Bone marrow (tissue), 2 donors: Measurements from ENCODE around the gene IPO9.
"Not testable (repeated sequence)": the region's sequence is repeated elsewhere in the genome, so short reads cannot be mapped to it uniquely, and the experiment has no call there.

ENCODE experiments used
- DNase-seq, 2 donors: peaks; one replicate each; lab custom pipeline; 2025; lab: John Stamatoyannopoulos, UW

IPO9 gene

DNA sequence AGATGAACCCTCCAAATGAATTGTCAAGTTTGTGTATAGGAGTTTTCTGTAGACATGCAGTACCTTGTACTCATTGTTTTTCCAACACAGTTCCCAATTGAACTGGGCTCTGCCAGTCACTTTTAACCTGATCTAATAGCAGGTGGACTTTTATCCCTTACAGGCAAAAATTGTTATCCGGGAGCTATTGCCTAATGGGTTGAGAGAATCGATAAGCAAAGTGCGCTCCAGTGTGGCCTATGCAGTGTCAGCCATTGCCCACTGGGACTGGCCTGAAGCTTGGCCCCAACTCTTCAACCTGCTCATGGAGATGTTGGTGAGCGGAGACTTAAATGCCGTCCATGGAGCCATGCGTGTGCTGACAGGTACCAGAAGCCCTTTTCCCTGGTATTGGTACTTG is 19.3 kb downstream of the IPO9 start:
- DNase-seq = no peak

DNA sequence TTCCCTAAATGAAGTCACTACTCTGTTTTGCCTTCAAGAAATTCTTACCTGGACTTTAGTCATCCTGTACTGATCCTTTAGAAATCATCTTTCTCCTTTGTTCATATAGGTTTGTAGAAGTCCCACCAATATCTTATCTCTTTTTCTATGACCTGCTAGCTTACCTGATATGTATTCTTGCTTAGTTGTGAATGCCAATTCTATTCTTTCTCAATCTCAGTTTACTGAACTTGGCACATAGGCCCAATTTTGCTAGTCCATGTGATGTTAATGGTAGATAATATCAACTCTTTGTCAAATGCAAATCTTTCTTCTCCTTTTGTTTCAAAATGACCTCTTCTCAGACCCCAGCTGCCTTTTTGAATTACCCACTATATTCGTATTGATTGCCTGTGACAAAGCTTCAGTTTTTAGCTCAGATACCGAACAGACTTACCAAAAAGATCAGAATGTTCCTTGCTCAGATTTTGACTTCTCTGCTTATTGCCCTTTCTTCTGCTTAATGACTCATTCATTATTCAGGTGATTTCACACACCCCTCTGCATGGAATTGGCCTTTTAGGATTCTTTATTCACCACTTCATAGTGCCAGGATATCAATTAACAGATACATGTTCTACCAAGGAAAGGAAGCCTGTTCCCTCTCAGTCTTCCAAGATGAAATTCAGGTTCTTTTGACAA is 20.6 kb downstream of the IPO9 start:
- DNase-seq = no peak

DNA sequence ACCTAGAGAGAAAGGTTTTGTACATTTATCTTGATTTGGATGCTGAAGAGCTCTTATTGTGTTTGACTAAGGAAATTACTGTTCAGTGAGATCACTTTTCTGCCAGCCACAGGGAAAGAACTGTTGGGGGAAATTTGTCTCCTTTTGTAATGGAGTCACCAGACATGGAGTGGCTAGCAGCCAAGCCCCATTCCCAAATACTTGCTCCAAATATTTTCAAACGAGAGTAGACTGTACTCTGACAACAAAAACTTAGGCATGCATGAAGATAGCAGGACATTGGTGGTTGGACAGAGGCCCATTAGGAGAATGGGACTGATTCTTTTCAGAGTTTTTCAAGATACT is 21.1 kb downstream of the IPO9 start:
- DNase-seq = no peak

DNA sequence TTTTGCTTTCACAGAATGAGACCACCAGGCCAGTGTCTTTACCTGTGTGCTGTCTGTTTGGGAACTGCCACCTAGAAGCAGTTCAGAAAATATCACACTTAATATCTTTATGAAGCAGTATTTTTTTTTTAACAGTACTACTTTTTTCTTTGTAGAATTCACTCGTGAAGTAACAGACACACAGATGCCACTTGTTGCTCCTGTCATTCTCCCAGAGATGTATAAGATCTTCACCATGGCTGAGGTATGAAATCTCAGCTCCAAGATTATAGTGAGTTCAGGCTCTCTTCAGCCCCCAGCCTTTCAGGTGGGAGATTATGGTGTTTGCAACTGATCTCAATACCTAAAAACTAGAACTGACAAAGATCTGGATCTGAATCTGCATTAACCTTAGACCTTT is 23.0 kb downstream of the IPO9 start:
- no peak for DNase-seq

DNA sequence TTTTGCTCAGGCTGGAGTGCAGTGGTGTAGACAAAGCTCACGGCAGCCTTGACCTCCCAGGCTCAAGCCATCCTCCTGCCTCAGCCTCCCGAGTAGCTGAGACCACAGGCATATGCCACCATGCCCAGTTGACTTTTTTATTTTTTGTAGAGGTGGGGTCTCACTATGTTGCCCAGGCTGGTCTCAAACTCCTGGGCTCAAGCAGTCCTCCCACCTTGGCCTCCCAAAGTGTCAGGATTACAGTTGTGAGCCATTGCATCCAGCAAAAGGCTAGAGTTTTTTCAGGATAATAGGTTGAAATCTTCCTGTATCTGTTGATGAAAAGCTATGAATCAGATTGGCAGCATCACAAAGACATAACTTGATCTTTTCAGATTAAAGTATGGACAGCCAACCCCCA is 27.8 kb downstream of the IPO9 start:
- not testable (repeated sequence) for DNase-seq

DNA sequence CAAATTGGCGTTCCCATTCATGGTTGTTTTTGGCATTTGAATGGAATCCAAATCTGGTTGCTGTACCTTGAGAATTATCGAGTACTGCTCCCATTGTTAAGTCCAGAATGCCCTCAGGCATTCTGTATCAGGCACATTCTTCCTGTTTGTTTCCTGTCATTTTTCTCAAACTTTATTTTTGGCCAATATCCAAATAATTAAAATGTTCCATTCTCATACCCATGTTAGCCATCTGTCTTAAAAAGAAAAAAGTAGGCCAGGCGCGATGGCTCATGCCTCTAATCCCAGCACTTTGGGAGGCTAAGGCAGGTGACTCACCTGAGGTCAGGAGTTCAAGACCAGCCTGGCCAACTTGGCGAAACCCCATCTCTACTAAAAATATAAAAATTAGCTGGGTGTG is 30.5 kb downstream of the IPO9 start:
- DNase-seq = no peak

DNA sequence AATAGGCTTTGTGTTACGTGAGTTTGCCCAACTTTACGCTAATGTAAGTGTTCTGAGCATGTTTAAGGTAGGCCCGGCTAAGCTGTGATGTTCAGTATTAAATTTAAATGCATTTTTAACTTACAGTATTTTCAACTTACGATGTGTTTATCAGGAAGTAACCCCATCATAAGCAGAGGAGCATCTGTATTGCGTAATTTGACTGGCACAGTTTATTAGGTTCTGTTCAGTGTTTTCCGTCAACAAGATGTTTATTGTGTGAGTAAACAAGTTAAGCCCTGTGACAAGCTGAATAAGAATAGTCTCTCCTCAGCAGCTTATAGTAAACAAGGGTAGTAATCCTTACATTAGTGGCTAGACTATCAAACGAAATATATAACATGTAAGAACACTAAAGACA is 32.5 kb downstream of the IPO9 start:
- DNase-seq = no peak

DNA sequence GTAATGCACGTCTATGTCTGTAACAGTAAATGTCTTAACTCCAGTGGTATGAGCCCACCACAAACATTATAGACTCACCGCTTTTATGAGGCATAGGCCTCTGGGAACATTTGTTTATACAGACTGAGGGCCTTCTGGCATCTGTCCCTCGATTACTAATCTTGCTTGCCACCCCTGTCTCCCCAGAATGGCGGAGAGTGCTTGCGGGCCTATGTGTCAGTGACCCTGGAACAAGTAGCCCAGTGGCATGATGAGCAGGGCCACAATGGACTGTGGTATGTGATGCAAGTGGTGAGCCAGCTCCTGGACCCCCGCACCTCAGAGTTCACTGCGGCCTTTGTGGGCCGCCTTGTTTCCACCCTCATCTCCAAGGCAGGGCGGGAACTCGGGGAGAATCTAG is 41.4 kb downstream of the IPO9 start:
- DNase-seq = no peak

DNA sequence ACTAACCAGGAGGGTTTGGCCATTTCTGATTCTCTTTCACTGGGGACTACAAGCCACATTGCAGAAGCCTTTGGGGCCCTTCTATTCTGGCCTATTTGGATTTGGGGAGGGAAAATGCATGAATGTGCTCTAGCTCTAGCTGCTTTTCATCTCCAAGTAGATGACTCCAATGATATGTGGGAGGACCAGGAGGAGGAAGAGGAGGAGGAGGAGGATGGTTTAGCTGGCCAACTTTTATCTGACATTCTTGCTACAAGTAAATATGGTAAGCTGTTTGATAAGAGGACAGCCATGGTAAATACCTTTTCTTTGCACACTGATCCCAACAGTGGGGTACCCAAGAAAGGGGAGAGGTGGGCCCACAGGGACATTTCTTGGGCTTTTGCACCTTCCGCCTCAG is 45.7 kb downstream of the IPO9 start:
- no peak for DNase-seq

DNA sequence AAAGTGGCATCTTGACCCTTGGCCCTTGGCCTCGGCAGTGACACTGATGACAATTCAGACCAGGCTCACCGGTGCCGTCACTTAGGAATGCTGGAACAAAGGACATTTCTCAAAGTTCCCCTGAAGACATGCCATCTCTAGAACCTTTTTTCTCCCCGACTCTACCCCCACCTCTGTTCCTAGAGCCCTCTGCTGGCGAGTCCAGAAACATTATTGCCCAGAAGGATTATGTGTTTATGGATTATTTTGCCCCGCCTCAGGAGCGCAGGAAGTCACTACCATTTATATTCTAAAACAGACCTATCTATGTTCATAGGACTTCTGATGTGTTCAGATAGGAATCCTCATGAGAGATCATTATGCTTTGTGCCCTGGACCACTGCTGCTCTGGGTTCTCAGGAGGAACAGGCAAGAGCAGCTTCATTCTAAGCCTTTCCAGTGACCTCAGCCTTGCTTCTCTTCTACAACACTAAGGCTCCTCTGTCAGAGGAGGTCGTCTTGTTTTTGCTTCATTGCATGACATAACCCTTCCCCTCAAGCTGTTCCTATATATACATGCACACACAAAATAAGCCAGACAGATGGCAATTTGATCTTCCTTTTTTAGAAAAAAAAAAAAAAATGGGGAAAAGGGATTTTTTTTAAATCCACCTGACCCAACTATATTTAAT is 47.3 kb downstream of the IPO9 start:
- DNase-seq = no peak

DNA sequence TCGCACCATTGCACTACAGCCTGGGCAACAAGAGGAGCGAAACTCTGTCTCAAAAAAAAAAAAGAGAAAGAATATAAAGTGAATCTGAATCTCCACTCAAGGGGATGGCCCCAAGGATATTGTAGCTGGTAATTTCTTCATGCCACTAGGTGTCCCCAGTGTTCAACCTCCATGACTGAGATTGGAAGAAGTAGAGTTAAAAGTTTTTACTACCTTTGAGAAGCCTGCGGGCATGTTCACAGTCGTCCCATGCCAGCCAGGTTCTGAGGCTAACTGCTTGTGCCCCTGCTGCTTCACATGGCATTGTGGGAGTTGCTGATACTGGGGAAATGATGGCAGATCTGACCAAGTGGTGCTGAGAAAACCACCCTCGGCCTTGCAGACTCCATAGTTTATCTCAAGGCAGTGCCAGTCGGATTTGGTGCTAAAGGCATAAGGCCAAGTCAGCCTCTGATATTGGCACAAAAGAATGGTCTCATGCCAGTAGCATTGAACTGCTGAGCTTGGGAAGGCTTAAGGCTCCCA is 49.0 kb downstream of the IPO9 start:
- DNase-seq = peak in 1 of 2 donors; percentile 10

DNA sequence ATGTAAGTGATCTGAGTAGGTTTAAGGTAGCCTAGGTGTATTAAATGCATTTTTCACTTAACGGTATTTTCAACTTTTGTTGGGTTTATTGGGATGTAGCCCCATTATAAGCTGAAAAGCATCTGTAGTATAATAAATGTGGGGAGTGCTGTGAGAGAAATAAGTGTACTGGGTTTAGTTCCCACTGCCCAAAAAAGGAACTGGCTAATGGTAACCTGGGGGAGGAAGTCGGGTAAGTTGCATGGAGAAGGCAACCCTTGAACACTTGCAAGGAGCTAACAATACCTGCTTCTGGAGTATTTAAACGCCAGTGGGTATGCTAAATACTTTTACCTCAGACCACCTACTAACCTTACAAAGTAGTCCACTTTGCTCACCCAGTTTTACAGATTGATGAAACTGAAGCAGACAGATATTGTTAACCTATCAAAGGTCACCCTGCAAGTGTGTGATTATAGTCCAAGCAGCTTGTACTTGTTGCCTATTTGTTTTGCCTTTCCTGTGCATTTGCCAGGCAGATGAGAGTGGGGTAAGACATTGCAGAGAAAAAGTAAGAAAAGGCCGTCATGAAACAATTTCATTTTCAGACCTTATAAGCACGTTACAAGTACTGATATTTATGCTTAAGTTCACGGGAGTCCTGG is 52.1 kb downstream of the IPO9 start:
- DNase-seq = no peak

DNA sequence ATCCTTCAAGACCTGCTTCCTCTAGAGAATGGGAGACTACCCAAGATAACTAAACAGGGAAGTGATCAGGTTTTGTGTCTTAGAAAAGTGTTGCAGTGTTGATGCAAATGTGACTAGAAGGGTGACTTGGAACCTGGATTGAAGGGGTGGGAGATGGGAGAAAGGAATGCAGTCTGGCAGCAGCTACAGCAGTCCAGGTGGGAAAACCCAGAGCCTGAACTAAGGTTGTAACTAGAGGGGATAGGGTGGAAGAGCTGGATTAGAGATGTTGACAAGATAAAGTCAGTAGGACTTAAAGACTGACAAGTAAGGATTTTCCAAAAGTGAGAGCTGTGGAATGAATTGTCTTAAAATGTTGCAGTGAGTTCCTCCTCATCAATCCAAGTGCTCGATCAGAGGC is 52.7 kb downstream of the IPO9 start:
- no peak for DNase-seq

DNA sequence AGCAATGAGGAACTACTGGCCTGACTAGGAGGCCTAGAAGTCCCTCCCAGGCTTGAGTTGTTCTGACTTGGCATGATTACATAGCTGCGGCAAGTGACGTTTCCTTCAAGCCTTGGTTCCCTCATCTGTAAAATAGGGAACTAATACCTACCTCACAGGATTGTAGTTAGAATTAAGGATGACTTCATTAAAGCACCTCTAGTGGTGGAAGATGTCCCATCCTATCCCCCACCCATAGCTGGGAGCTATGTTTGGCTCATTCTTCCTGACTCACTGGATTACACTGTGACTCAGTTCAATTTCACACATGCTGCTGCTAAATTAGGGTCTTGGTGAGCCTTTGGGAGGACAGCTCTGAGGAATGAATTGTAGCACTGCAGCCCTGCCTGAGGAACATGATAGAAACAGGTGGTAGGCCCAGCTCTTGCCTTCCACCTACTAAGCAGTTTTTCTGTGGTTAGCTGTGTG is 53.7 kb downstream of the IPO9 start:
- peak in 1 of 2 donors; percentile 85 for DNase-seq

DNA sequence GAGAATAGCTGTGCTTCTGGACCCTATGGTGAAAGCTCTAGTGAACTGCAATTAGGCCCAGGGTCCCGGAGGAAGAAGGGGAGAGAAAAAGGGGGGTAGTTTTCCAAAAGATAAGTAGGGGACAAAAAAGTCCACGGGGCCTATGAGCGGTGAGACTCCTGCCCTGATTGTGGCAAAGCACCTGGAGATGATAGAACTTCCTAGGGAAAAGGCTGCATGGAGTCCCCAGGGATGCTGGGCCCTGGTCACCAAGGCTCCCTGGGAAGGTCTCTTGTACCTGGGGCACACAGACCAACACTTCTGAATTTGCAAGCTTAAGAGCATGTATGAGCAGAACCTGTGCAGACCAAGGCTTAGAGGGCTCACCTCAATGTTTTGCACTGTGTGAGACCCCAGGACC is 54.3 kb downstream of the IPO9 start:
- no peak for DNase-seq

DNA sequence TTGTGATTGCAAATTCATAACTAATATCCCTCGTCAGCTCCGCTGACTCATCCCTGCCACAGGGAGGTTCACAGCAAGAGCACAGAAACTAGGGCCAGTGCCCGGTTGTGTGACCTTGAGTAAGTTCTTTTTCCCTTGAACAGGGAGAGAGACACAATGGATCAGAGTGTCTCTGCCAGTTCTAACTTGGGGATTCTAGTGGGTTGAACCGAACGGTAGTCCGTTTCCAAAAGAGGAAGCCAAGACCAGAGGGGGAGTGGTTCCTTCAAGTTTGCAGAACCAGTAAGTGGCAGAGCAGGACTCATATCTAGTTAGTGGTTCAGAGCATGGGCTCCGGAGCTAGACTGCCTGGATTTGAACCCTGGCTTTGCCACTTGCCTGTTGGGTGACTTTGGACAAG is 54.8 kb downstream of the IPO9 start:
- DNase-seq = peak; percentile 19 to 36

DNA sequence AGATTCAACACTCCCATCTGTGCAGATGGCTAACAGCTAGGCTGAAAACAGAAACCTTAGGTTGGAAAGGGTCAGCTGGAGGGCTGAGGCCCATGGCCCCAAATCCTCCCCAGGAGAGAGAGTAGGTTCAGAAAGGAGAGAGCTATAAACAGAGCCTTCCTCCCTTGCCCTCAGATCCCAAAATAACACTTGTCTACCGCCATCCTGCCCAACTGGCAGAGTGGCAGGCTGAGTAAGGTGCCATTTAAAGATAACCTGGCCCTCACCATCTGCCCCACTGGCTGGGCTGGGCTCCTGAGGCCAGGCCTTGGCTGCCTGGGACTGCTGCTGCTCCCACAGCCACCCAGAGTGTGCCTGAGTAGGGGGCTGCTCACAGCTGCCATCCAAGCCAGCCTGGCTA is 55.5 kb downstream of the IPO9 start:
- DNase-seq = no peak

DNA sequence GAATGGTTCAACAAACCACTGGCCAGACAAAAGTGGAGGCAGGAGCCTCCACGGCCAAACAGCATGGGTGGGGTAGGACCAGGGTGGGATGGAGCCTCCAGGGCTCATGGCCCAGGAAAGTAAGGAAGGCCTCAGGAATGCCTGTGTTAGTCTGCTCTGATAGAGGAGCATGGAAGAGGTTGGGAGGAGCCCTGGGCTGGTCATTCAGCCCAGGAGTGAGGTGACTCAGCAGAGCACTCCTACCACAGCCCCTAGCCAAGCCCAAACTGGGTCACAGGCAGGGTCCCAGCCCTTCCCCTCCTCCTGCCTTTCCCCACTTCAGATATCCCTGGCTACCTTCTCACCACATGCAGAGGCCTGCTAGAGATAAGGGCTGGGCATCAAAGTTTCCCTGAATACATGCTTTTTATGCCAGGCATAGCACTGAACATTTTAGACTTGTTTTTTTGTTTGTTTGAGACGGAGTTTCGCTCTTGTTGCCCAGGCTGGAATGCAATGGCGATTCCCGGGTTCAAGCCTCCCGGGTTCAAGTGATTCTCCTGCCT is 56.6 kb downstream of the IPO9 start:
- DNase-seq = no peak

DNA sequence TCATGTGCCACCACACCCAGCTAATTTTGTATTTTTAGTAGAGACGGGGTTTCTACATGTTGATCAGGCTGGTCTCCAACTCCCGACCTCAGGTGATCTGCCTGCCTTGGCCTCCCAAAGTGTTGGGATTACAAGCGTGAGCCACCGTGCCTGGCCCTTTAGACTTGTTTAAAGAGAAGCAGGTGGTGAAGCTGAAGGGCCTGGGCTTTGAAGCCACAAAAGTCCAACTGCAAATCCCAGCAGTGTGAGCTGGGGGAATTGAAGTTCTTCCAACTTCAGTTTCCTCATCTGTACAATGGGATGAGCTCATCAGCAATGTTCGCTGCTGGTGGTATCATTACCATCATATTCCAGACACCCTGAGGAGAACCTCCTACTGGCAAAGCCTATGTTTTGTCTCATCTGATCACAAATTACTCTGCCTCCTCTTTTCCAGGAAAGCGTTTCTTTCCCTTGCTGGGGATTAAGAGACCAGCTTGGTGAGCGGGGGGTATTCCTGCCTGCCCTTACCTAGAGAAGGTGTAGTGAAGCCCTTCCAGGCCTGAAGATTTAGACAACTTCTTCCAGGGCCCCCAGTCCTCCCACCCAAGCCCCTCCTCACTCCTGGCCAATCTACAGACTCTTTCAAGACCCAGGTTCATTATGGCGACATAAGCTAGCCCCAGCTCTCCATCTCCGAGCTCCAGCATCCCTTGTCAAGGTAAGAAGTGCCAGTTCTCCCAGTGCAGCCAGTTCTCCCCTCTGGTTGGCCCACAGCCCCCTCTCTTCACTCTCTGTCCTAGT is 57.3 kb downstream of the IPO9 start:
- DNase-seq = no peak

DNA sequence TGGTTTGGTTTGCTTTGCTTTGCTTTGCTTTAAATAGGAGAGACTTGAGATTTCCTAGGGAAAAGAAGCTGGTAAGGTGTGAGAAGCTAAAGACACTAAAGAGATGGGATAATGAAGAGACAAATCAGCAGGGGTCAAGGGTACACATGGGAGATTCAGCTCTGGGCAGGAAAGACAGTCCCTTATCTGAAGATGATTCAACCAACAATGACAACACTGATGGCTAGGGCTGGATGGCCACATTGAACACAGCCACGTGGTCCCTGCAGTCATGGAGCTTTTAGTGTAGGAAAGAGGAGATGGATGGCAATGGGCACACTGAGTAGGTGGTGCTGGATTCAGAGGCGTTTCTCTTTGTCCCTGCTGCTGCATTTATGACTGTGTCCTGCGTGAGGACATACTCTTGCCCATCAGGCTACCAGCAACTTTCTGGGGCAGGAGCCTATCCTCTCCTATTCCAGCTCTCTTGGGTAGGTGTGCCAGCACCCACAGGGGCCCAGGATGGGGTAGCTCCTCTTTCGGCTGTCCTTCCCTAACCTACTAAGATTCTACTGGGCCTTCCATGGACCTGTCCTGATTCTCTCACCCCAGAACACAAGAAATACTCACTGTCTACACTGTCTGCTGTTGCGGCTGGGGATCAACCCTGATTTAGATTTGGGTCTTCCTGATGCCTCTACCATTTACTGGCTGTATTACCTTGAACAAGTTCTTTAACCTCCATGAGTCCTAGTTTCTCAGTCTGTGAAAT is 58.3 kb downstream of the IPO9 start:
- DNase-seq = no peak

DNA sequence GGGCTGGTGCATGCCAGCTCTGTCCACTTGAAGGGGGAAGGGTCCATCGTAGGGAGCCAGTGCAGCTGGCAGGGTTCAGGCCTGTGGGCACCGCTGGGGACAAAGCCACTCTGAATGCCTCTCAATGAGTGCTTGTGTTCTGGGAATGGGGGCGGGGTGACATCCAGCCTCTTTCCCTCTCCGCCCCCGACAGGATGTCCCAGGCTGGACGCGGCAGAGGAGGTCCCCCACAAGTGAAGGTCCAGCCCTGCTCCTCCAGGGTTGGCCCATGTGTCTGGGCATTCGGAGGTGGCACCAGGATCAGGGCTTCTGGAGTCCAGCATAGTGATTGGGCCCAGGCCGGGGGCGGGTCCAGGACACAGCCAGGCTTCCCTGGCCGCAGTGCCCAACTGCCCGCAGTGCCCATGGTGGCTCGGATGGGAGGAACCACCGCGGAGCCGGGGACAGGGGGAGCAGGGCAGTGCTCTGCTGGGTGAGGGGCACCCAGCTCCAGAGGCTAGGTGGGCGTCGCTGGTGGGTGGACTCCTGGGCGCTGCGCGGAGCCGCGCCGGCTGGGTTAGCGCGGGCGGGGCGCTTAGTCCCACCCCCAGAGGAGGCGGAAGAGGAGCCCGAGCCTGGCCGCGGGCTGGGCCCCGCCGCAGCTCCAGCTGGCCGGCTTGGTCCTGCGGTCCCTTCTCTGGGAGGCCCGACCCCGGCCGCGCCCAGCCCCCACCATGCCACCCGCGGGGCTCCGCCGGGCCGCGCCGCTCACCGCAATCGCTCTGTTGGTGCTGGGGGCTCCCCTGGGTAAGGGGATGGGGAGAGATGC is 59.5 kb downstream of the IPO9 start, which contains the start of gene SHISA4:
TSS of gene SHISA4 (plus strand) at position 617 of the 808 bp plus-strand sequence. CDS start at position 714, 97 bp downstream.
- DNase-seq = peak in 1 of 2 donors; percentile 12
